Measurements from ENCODE around the gene SCLY.

The SCLY gene

DNA sequence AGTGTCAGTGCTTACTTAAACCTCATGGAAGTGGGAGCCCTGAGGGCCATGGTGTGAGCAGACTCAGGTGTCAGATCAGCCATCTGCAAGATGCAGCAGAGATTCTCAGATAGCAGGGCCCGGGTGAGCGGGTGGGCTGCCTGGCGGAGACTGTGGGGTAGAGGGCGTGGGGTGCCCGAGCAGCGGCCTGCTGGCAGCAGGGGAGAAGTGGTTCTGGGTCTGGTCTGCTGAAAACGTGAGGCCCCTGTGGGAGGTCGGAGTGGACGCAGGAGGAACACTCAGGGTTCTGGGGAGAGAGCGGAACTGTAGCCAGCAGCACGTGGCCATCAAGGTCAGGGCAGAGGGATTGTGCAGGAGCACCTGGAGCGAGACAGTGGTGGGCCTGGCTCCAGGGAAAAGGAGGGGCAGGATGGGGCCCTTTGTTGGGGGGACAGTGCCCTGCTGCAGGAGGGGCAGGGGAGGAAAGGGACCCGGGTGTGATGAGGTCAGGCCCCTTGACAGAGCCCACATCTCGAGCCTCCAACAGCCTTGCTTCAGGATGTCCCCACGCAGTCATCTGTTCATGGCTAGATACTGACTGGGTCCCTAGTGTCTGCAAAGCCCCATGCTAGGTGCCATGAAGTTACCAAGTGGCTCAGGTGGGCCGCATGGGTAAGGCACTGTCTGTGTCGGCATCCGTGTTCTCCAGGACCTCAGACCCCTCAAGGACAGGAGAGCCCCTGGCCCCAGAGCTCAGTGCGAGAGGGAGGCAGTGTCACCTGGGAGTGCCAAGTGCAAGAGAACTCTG is 36.6 kb downstream of the SCLY start:
- no peak for DNase-seq (ENCODE audit: low read depth in 2 of 2)

DNA sequence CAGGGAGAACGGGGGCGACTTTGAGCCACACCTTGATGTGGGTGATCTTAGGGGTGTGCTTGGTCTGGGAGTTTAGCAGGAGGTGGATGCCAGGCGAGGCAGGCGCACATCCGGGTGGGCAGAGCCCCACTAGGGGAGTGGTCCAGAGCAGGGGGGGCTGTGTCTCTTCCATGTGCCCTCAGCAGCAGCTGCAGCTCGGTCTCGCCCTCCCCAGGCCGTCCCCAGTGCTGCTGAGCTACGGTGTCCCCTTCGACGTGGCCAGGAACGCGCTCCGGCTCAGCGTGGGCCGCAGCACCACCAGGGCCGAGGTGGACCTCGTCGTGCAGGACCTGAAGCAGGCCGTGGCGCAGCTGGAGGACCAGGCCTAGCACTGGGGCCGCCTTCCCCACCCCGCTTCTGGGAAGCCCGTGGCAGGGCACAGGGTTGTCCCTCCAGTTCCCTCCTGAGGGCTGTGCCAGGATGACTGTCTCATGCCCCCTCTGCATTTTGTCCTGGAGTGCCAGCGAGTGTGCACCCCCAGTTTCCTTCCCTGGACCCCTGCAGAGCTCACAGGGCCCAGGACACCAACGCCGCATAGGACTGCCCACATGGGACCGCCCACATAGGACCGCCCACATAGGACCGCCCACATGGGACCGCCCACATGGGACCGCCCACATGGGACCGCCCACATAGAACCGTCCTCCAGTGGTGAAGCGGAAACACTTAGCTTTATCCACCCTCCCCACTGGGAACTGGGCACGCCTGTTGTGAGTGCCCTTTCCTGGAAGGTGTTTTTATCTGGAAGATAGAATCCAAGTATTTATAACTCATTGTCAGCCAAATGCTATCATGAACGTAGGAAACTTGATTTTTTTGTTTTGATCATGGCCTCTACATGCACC is 37.4 kb downstream of the SCLY start:
- DNase-seq (ENCODE audit: low read depth in 2 of 2), result no peak

DNA sequence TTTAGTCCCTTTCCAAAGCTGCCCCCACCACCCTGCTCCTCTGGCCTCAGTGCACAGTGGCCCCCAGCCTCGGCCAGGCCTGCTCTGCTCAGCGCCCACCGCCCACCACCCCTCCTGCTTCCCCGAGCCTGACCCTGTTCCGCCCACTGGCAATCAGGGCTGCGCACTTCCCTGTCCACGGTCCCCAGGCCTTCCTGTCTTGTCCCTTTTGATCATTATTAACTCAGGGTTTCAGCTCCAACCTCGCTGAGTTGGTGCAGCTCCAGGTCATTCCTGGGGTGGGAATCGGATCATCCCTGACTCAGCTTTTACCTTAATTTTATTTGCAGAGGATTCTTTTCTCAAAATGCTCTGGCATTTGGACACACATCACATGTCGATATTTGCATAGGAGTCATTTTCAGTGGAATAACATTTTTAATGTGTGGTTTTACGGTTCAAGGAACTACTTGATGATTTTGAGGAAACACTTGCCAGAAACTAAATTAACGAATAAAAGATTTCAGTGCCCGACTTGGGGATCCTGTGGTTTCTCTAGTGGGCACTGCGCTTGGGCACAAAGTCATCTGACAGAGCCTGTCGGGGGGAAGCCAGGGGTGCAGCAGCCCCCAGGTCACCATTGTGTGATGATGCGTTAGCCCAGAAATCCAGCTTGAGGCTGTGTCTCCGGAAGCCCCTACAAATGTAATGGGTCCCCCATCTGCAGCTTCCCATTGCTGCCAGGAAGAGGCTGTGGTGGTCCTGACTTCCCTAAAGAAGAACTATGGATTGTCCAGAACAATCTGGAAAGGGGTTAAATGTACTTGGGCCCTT is 38.3 kb downstream of the SCLY start:
- DNase-seq (ENCODE audit: low read depth in 2 of 2), result no peak

DNA sequence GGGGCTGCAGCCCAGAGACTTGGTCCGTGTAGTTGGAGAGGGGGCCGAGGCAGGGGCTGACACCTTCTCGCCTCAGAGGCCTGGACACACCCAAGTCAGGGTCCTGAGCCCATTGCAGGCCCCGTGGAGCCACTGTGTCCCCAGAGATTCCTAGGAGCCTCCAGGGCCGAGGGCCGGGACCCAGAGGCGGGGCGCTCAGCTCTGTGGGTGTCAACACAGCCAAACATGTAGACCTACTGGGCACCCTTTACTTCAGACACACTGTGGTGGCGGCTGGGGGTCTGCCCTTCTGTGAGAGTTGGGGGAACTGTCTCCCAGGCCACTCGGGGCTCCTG is 38.9 kb downstream of the SCLY start:
- no peak for DNase-seq (ENCODE audit: low read depth in 2 of 2)

DNA sequence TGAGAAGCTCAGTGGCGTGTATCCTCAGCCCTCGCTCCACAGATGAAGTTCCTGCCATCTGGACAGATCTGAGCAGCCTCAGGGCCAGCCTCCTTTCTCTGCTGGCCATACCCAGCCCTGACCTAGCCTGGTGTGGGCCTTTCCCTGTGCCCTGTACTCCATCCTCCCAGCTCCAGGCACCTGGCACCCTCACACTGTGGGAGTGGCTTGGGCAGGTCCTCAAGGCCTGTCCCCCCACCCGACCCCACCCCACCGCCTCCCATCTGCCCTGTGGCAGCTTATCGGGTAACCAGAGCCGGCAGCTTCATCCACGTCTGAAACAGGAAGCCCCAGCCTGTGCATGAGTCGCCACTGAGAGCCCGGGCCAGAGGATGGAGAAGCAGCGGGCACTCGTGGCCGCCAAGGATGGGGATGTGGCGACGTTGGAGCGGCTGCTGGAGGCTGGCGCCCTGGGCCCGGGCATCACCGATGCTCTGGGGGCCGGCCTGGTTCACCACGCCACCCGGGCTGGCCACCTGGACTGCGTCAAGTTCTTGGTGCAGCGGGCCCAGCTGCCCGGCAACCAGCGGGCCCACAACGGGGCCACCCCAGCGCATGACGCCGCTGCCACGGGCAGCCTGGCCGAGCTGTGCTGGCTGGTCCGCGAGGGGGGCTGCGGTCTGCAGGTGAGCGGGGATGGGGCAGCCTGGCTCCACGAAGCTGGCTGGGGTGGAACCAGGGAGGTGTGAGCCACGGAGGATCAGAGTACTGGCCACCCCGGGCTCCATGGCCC is 39.4 kb downstream of the SCLY start, which contains the start of gene ESPNL:
Gene ESPNL (plus strand): TSS at position 292 of the 772 bp plus-strand sequence. CDS start 80 bp downstream, at position 372.
- no peak for DNase-seq (ENCODE audit: low read depth in 2 of 2)

DNA sequence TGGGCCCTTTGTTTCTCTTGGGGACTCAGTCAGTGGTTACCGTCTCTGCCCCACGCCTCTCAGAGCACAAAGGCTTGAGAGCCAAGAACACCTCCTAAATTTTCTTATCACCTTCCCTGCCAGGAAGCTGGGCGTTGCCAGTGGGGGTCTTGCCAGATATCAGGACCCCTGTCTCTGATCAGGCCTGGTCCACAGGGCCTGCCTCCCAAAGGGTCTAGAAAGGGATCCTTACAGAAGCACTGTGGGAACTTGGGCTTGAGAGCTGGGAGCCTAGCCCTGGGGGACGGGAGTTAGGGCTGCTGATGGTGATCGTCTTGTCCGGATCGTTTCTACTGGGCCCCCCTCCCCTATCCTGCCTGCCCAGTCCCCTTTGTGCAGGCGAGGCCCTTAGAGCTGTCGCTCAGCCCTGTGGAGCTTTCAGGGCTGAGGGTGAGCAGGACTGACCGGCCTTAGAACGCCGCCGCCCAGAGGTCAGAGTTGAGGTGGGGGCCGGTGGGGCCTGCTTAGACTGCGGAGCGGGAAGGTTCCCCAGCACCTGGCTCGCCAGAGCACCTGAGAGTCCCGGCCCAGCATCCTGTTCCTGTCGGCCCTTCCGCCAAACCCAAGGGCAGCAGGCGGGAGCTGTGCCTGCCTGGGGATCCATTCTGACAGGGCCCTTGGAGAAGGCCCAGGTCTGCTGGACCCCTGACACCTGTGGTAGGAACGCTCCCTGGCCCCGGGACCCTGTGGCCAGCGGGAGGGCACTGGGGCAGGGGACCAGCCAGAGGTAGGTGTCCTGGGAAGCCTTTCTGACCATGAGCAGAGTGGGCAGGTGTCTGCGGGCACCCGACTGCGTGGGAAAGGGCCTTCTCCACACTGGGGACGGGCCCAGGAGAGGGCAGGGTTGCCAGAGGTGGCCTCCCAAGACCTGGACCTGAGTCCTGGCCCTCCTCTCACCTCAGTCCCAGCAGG is 40.3 kb downstream of the SCLY start:
- DNase-seq (ENCODE audit: low read depth in 2 of 2), result no peak

DNA sequence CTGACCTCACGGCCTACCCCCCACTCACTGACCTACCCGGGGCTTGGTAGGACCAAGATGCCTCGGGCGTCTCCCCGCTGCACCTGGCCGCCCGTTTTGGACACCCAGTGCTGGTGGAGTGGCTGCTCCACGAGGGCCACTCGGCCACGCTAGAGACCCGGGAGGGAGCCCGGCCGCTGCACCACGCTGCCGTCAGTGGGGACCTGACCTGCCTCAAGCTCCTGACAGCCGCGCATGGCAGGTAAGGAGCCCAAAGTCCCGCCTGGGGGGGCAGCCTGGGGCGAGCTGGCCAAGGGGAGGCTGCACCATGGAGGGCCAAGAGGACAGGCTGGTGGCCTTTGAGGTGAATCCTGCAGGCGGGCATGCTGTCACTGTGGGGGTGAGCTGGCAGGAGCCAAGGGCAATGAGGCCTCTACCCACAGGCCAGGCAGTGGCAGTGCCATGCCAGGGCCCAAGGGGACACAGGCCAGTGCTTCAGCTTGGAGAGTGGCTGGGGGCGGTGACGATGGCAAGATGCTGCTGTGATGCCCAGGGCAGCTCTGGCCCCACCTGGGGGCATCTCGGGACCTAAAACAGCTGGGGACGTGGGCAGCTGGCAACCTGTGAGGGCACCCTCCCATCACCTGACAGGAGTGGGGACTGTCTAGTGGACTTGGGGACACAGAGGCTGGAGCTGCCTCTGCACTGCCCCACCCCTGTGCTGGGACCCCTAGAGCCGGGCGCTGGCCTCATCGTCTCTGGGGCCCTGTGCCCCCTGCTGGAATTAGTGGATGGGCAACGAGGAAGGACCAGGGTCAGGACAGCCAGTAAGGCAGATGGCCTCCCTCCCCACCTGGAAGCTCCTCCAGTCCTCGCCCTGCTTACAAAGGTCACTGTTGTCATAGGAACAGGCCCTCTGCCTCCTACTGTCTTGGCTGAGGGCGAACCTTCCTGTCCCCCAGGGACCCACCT is 41.4 kb downstream of the SCLY start:
- no peak for DNase-seq (ENCODE audit: low read depth in 2 of 2)

DNA sequence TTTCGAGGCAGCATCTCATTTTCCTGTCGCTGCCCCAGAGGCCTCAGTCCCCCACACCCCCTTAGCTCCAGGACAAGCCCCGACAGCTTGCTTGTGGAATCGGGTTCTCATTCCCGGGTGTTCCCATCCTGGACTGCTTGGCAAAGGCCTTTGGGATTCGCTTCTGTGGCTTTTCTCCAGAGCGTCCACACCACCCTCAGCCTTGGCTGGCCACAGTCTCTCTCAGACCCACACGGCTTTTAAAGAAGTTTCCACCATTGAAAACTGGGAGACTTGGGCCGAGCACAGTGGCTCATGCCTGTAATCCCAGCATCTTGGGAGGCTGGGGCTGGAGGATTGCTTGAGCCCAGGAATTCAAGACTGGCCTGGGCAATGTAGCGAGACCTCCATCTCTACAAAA is 42.1 kb downstream of the SCLY start:
- DNase-seq (ENCODE audit: low read depth in 2 of 2), result no peak

DNA sequence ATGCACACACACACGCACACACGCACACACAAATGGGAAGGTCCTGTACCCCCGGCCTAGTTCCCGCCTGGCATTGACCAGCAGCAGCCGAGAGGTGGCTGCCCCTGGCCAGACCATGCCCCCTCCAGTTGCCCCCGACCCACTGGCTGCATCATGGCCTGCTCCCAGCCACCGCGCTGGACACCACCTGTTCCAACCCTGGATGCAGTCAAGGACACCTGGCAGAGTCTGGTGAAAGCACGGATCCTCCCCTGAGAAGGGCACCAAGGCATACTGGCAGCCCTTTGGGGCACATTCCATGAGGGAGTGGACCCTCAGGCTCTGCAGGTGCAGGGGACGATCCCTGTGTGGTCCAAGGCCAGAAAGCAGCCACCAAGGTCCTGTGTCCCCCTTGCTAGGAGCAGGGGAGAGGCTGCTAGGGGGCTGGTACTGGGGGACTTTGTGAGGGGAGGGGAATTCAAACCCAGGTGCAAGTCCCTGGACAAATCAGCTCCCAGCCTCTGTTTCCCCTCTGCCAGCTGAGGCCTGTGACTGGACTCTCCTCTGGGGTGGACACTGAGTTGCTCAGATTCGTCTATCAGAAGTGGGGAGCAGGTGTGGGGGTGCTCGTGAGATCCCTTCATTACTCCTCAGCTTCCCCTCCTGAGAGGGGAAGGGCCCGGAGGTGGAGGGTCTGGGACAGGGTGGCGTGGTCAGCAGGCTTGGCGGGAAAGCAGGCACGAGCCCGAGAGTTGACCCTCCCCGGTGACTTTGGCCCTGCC is 42.8 kb downstream of the SCLY start:
- DNase-seq (ENCODE audit: low read depth in 2 of 2), result no peak

DNA sequence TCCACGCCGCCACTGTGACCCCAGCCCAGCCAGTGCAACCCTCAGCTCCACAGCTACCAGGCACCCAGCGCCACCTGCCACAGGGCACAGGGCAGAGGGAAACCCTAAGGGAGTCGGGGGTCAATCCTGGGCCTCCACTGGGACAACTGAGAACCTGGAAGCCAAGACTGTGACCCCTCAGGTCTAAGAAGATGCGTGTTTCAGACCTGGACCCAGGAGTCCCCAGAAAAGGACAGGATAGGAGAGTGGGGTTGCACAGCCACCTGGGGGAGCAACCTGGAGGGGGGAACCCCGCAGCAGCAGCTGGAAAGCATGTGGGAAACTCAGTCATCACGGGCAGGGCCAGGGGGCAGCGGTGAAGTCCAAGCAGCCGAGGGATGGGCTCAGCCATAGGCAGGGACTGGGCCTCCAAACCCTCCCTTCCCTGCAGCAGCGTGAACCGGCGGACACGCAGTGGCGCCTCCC is 43.5 kb downstream of the SCLY start:
- DNase-seq (ENCODE audit: low read depth in 2 of 2), result no peak

DNA sequence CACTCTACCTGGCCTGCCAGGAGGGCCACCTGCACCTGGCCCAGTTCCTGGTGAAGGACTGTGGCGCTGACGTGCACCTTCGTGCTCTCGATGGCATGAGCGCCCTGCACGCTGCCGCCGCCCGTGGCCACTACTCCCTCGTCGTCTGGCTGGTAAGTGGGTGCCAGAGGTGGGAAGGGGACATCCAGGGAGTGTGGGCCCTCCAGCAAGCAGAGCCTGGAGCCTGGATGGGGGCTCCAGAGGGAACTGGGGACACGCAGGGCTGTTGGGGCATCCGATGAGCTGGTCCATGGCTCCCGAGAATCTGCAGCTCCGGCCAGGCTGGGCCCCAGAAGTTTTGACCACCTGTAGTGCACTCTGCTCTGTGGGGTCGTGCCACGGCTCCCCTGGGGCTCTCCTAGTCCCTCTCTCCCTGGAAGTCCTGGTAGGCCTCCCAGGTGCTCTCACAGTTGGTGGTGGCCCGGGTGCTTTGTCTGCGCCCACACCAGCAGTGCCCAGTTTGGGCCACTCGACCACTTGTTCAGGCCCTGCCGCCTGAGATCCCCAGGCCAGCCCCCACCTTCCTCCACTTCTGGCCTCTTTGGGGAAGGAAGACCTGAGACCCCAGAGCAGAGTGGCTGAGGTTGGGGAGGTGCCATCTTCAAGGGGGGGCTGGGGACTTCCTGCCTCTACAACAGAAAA is 44.0 kb downstream of the SCLY start:
- no peak for DNase-seq (ENCODE audit: low read depth in 2 of 2)

DNA sequence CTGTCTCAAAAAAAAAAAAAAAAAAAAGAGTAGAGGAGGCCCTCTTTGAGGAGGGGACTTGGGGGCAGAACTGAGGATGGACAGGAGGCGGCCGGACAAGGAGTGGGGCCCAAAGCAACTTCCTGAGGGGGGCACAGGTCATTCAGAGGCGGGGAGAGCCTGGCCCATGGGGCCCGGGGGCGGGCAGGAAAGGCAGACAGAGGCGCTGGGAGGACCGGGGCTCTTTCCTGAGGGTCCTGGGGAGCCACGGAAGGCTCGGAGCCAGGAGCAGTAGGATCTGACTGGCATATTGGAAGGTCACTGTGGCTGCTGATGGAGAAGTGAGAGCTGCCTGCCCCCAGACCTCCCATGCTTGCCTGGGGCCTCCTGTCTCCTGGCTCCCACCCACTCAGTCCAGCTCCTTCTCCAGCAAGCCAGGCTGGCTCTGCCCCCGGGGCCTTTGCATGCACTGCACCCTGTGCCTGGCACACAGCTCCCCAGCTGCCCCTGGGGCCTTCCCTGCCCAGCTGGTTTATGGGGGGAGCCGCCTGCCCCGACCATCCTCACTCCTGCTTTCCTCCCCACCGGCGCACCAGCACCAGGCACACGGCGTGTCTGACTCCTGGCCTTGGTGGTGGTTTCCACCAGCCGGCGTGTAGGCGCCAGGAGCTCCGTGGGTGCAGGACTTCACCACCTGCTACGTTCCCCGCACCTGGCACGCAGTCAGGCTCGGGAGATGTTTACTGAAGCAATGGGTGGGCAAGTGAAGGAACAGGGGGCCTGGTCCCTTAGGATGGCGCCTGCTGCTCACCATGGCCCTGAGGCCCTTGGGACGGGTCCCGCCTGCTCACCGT is 44.9 kb downstream of the SCLY start:
- no peak for DNase-seq (ENCODE audit: low read depth in 2 of 2)

DNA sequence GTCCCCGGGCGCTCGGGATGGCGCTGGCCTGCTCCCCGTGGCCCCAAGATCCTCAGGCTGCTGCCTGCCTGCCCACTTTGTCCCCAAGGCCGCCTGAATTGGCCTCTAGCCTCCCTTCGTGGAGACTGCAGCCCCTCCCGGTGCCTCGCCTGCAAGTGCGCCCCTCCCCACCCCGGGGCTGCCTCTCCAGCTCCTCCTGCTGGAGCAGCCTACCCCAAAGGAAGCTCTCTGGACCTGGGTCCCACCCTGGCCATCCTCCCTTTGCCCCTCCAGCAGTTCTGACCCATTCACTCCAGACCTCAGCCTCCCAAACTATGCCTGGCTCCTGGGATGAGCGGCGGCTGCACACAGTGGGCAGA is 45.5 kb downstream of the SCLY start:
- no peak for DNase-seq (ENCODE audit: low read depth in 2 of 2)

DNA sequence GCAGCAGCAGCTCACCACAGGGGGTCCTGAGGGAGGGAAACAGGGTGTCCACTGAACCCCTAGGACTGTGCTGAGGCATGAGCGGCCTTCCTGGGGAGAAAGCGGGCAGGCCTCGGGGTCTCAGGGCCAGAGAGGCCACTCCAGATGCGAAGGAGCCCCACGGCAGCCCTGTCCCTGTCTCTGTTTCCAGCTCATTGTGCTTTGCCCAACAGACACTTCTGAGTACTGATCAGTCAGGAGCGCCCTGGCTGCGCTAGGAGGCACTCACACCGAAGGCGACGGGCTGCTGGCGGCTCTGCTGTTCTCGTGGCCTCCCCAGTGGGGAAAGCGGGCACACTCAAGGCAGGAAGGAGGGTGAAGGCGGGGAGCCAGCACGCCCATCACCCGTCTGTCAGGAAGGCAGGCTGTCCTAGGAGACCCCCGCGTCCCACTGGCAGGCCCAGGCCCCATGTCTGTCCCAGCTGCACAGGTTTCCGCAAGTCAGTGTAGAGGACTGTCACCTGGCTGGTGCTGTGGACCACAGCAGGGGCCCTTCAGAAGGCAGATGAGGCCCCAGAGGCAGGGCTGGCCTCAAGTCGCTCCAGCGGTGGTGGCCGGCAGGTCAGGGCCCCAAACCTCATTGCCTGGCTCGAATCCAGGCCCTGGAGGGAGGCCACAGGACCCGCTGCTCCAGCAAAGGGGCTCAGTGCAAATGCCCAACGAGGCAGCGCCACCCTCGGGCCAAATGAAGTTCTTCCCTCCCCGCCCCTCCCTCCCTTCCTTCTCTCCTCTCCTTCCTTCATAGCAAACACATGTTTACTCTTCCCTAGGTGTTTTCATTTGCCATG is 46.1 kb downstream of the SCLY start:
- DNase-seq (ENCODE audit: low read depth in 2 of 2), result no peak

DNA sequence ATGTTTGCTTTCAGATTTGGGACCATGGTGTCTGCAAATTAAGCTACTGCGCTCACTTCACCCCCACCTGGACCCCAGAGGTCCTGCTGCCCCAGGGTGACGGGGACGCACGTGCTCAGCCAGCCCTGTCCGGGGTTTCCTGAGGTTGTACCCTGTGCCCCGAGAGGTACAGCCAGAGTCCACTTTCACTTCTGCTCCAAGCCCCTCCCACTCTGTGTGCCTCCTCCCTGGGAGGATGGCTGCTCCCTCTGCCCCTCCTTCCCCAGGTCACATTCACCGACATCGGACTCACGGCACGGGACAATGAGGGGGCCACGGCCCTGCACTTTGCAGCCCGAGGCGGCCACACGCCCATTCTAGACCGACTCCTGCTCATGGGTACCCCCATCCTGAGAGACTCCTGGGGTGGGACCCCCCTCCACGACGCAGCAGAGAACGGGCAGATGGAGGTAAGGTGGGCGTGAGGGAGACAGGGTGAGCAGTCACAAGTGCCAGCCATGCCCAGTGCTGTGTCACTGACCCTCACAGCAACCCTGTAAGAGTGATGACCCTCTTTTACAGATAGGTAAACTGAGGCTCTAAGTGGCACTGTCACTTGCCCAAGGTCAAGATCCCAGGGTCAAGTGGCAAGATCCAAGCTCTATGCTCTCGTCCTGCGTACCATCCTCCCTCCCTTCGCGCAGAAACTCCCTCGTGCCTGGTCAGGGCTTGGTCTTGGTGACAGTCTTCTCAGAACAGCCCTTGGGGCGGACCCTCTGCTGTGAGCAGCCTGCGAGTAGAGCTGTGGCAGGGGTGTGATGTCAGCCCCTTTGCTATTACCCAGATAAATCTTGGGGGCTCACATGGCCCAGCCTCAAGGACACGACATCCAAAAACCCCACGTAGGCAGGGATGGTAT is 47.0 kb downstream of the SCLY start:
- DNase-seq (ENCODE audit: low read depth in 2 of 2), result no peak
